Natural killer cell (primary cell): Measurements from ENCODE around the gene ZNF93. TPM values are rescaled to one million over a fixed set of nuclear protein-coding genes. Genes with fewer than 3 reads are reported as not detected.
A peak's percentile ranks its signal among the peaks of the same experiment; 100 is the strongest.
"Not testable (repeated sequence)": the region's sequence is repeated elsewhere in the genome, so short reads cannot be mapped to it uniquely, and the experiment has no call there.

Experiments used
- ATAC-seq, 3 donors: fragments of 150-1000 bp in 2 of 3; fragments of 200-7000 bp in 1 of 3; cut with Tn5 transposase; 1 replicate in 1 of 3; 2 replicates in 2 of 3; pipeline ENCODE4 v1.10.0; 2021; ENCODE audit warnings: mild to moderate bottlenecking in 2 of 3, moderate library complexity in 2 of 3
- DNase-seq, 2 donors: peaks; one replicate each; pipeline versions ENCODE4 v3.0.0 to v3.0.0-alpha.2; 2013 to 2021; ENCODE audit warnings: mixed read lengths in 1 of 2
- H3K27ac ChIP-seq: one replicate; pipeline ENCODE4 v1.5.1; 2013; ENCODE audit warnings: mild to moderate bottlenecking, low read length
- H3K27me3 ChIP-seq: one replicate; pipeline ENCODE4 v1.6.1; 2013; ENCODE audit warnings: low read length; ENCODE audit not compliant: control insufficient read depth, insufficient read depth
- H3K36me3 ChIP-seq: one replicate; pipeline ENCODE4 v1.6.1; 2013; ENCODE audit warnings: low read length; ENCODE audit not compliant: control insufficient read depth, insufficient read depth
- H3K4me1 ChIP-seq: one replicate; pipeline ENCODE4 v1.6.1; 2013; ENCODE audit warnings: low read length; ENCODE audit not compliant: control insufficient read depth, insufficient read depth
- H3K4me3 ChIP-seq: one replicate; pipeline ENCODE4 v1.5.1; 2013; ENCODE audit warnings: low read length
- H3K9me3 ChIP-seq: one replicate; pipeline ENCODE4 v1.6.1; 2013; ENCODE audit warnings: low read length; ENCODE audit not compliant: control insufficient read depth, insufficient read depth
- H3K27ac Mint-ChIP-seq, 2 donors: one replicate each; pipeline ENCODE4 v1.8.0; 2022; ENCODE audit warnings: mild to moderate bottlenecking in 2 of 2, mixed read lengths in 2 of 2, moderate library complexity in 1 of 2
- H3K27me3 Mint-ChIP-seq, 2 donors: one replicate each; pipeline ENCODE4 v1.8.0; 2022; ENCODE audit warnings: low read depth in 2 of 2, mixed read lengths in 2 of 2
- H3K36me3 Mint-ChIP-seq: one replicate; pipeline ENCODE4 v1.8.0; 2022; ENCODE audit warnings: mixed read lengths
- H3K4me1 Mint-ChIP-seq, 2 donors: one replicate each; pipeline ENCODE4 v1.8.0; 2022; ENCODE audit warnings: mixed read lengths in 2 of 2
- H3K4me3 Mint-ChIP-seq: one replicate; pipeline ENCODE4 v1.8.0; 2022; ENCODE audit warnings: mild to moderate bottlenecking, moderate library complexity, mixed read lengths
- H3K9me3 Mint-ChIP-seq, 2 donors: one replicate each; pipeline ENCODE4 v1.8.0; 2022; ENCODE audit warnings: mixed read lengths in 2 of 2
- WGBS: methylation state at CpG from one replicate; pipeline ENCODE4 v1.1.7; 2013; ENCODE audit warnings: missing lambda C conversion rate; ENCODE audit not compliant: insufficient coverage; 5-methylcytosine and 5-hydroxymethylcytosine counted together
- intact Hi-C: fragments of 100-400 bp; cut with micrococcal nuclease; formaldehyde crosslinking; loops from one replicate; pipeline ENCODE4 v1.14.2; 2022
- total RNA-seq, 4 donors: library from RNA; stranded (reverse); fragments of 120-200 nt in 1 of 4; gene quantifications; one replicate each; pipeline versions ENCODE4 v1.2.3 to v1.2.4, GENCODE V29; 2013 to 2022
- TF ChIP-seq, protein P1 (sequence below): fragments of 200-600 bp; IDR thresholded peaks from one replicate; pipeline ENCODE4 v1.8.0; 2022; ENCODE audit warnings: antibody characterized with exemption

ZNF93 gene
- total RNA-seq, 3 donors from 2014 or later (not counting 1 experiment from before 2014, with no cell fraction given): 2.2 to 5.2 (median 4.2) TPM

DNA sequence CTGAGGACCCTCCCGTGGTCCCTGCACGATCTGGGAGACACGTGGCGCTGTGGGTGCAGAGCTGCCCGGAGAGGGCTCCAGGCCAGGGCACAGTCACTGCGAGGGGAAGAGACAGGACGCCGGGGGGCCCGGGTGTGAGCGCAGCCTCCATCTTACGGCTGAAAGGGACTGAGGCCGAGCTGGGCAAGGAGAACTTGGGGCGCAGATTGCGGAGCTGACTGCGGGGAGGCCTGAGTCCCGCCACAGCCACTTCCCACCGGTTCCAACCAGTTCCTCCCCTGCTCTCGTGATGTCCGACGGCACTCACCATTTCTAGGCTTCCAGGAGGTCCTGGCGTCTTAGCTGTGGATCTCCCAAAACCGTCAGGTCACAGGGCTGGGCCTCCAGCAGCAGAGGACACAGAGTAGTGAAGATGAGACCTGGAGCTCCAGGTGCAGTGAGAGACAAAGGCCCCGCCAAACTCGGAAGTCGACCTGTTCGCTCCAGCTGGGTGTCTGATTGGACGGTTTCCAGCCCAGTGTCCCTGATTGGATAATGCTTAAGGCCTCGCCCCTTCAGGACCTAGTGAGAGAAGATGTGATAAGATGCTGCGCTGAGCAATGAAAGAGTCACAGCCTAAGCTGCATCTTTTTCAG lies 39.9 kb upstream of the ZNF93 start:
- Histone ChIP-seq H3K4me1 (peaks cover 9% of the 10 kb centered on the region), H3K27ac (peak overlapping the region; percentile 24), H3K4me3 (peak overlapping the region; percentile 53), H3K36me3 (no peaks in the 10 kb centered on the region), H3K9me3 (no peaks in the 10 kb centered on the region), H3K27me3 (no peaks in the 10 kb centered on the region)
- Mint-ChIP-seq H3K27ac (peak overlapping the region; percentile 75 to 83), H3K4me3 (peak overlapping the region; percentile 94), H3K4me1 (peaks cover 18 to 22% of the 10 kb centered on the region in 2 donors), H3K9me3 (no peaks in the 10 kb centered on the region), H3K36me3 (no peaks in the 10 kb centered on the region), H3K27me3 (peaks cover 0 to 8% of the 10 kb centered on the region in 2 donors)
- DNase-seq (peak; percentile 30 to 69), ATAC-seq (peak; percentile 30 to 74 (median 42))
- 20% methylated on average over 29 of the region's 29 CpGs for WGBS
- TF ChIP-seq, protein P1, sequence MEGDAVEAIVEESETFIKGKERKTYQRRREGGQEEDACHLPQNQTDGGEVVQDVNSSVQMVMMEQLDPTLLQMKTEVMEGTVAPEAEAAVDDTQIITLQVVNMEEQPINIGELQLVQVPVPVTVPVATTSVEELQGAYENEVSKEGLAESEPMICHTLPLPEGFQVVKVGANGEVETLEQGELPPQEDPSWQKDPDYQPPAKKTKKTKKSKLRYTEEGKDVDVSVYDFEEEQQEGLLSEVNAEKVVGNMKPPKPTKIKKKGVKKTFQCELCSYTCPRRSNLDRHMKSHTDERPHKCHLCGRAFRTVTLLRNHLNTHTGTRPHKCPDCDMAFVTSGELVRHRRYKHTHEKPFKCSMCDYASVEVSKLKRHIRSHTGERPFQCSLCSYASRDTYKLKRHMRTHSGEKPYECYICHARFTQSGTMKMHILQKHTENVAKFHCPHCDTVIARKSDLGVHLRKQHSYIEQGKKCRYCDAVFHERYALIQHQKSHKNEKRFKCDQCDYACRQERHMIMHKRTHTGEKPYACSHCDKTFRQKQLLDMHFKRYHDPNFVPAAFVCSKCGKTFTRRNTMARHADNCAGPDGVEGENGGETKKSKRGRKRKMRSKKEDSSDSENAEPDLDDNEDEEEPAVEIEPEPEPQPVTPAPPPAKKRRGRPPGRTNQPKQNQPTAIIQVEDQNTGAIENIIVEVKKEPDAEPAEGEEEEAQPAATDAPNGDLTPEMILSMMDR: no peak
- intact Hi-C loops: no loop called here

DNA sequence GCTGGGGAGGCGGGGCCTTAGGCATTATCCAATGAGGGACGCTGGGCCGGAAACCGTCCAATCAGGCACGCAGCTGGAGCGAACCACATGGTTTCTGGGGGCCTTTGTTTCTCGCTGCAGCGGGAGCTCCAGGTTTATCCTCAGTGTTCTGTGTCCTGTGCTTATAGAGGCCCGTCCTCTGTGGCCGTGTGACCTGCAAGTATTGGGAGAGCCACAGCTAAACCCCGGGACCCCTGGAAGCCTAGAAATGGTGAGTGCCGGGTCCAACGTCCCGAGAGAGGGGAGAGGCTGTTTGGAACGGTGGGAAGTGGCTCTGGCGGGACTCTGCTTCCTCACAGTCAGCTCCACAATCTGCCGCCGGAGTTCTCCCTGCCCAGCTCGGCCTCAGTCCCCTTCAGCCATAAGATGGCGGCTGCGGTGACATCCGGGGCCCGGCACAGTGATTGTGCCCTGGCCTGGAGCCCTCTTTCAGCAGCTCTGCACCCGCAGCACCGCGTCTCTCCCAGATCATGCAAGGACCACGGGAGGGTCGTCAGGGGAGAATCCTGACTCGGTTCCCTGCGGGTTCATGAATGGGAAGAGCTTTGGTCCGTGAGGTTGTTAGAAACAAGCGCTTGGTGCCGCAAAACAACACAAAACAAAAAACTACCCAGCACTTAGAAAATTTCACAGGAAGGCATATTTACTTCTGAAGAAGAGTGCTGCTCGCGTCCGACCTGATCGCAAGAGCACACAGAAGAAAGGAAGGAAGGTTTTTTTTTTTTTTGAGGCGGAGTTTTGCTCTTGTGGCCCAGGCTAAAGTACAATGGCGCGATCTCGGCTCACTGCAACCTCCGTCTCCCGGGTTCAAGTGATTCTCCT lies 34.8 kb upstream of the ZNF93 start, which contains the start of gene ZNF253:
Gene ZNF253, plus strand, starts transcription at position 133 of the 861 bp plus-strand sequence. Its CDS starts 115 bp downstream, at position 248.
- TF ChIP-seq, protein P1: no peak
- peaks cover 16% of the 10 kb centered on the region for H3K4me1 ChIP-seq
- peaks cover 0 to 3% of the 10 kb centered on the region in 2 donors for H3K27me3 Mint-ChIP-seq
- H3K9me3 Mint-ChIP-seq: no peaks in the 10 kb centered on the region
- ATAC-seq (peak; percentile 88 to 97 (median 89)), DNase-seq (peak; percentile 94 to 96)
- peak within 1 kb of the TSS; percentile 95 for H3K4me3 ChIP-seq
- peak within 1 kb of the TSS; percentile 91 for H3K27ac ChIP-seq
- H3K27ac Mint-ChIP-seq: peak within 1 kb of the TSS; percentile 97 to 98
- no peaks in the 10 kb centered on the region for H3K36me3 ChIP-seq
- no peaks in the 10 kb centered on the region for H3K36me3 Mint-ChIP-seq
- H3K27me3 ChIP-seq: no peaks in the 10 kb centered on the region
- peaks cover 43 to 51% of the 10 kb centered on the region in 2 donors for H3K4me1 Mint-ChIP-seq
- WGBS: under 1% methylated on average over 40 of the region's 43 CpGs
- H3K9me3 ChIP-seq: no peaks in the 10 kb centered on the region
- intact Hi-C loops: loop anchor here (1.0 kb wide), 3 partner anchors 45 to 198 kb away; partner anchors contain the start of genes ZNF101 and ZNF506
- peak within 1 kb of the TSS; percentile 99 for H3K4me3 Mint-ChIP-seq

DNA sequence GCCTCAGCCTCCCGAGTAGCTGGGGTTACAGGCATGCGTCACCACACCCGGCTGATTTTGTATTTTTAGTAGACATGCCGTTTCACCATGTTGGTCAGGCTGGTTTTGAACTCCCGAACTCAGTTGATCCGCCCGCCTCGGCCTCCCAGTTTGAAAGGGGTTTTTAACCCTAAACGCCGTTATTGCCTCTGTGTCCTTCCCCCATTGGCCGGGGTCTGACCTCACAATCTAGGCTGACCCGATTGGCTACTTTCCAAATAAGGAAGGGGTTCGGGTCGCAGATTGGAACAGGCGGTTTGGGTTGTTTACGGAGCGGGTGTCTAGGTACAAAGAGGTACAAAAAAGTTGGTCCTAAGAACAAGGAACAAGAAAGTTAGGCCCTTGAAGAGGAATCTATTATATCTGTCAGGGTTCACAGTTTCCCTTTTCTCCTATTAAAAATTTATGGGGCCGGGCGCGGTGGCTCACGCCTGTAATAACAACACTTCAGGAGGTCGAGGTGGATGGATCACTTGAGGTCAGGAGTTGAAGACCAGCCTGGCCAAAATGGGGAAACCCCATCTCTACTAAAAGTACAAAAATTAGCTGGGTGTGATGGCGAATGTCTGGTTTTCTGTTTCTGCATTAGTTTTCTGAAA lies 34.0 kb upstream of the ZNF93 start:
- Mint-ChIP-seq H3K9me3 (no peaks in the 10 kb centered on the region), H3K36me3 (no peaks in the 10 kb centered on the region), H3K27me3 (peaks cover 0 to 3% of the 10 kb centered on the region in 2 donors), H3K4me3 (peak overlapping the region; percentile 99), H3K4me1 (peaks cover 47 to 55% of the 10 kb centered on the region in 2 donors), H3K27ac (peak overlapping the region; percentile 97 to 98)
- Histone ChIP-seq H3K4me1 (peaks cover 16% of the 10 kb centered on the region), H3K27ac (peak overlapping the region; percentile 91), H3K36me3 (no peaks in the 10 kb centered on the region), H3K27me3 (no peaks in the 10 kb centered on the region), H3K4me3 (peak overlapping the region; percentile 95), H3K9me3 (no peaks in the 10 kb centered on the region)
- DNase-seq (peak; percentile 41 to 69), ATAC-seq (peak; percentile 9 to 26 (median 16))
- intact Hi-C loops: loop anchor here (1.0 kb wide), 1 partner anchor 34 kb away; the partner anchor contains the start of gene ZNF93
- TF ChIP-seq, protein P1: no peak
- 1% methylated on average over 17 of the region's 23 CpGs for WGBS

DNA sequence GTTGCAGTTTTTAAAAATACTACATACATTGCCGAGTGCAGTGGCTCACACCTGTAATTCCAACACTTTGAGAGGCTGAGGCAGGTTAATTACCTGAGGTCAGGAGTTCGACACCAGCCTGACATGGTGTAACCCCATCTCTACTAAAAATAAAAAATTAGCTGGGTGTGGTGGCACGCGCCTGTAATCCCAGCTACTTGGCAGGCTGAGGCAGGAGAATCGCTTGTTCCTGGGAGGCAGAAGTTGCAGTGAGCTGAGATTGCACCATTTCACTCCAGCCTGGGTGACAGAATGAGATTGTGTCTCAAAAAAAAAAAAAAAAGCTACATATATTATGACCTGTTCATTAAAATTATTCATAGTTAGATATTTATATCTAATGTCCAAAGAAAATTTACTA lies 30.7 kb upstream of the ZNF93 start:
- H3K27me3 ChIP-seq, H3K9me3 ChIP-seq, intact Hi-C loops, H3K9me3 Mint-ChIP-seq, H3K27ac ChIP-seq, ATAC-seq, H3K27me3 Mint-ChIP-seq, H3K36me3 ChIP-seq, DNase-seq, H3K27ac Mint-ChIP-seq, H3K36me3 Mint-ChIP-seq, H3K4me3 Mint-ChIP-seq, H3K4me3 ChIP-seq: not testable (repeated sequence)
- WGBS: 92% methylated on average over 5 of the region's 5 CpGs
- H3K4me1 Mint-ChIP-seq: peaks cover 57 to 71% of the 10 kb centered on the region in 2 donors
- peaks cover 15% of the 10 kb centered on the region for H3K4me1 ChIP-seq
